Left lobe of liver (tissue), 2 donors: ENCODE results near the gene ABHD16B. TPM values are rescaled to one million over a fixed set of nuclear protein-coding genes. Genes with fewer than 3 reads are reported as not detected.

ENCODE experiments used
- ATAC-seq: fragments of 200-7000 bp; cut with Tn5 transposase; one replicate; pipeline ENCODE4 v1.9.1; 2020; ENCODE audit warnings: mild to moderate bottlenecking, moderate library complexity
- DNase-seq: peaks from one replicate; pipeline ENCODE4 v3.0.0-alpha.2; 2020; ENCODE audit warnings: low spot score
- total RNA-seq: library from RNA; stranded (reverse); gene quantifications from one replicate; pipeline ENCODE4 v1.2.1, GENCODE V29; 2021
- donor health status: DM: no; HTN: no; CAD: no; lungs with moderate emphysema.
- donor health status: DM: no; HTN: yes; CAD: no.

The ABHD16B gene
- not detected for total RNA-seq

GRCh38 chr20:63861365-63861934 lies at the start of gene ABHD16B:
Gene ABHD16B (plus strand): TSS chr20:63861498. CDS start chr20:63861541, 43 bp downstream.
- ATAC-seq (no peak), DNase-seq (no peak)

GRCh38 chr20:63814891-63815614 lies 46.2 kb upstream of the ABHD16B start:
- DNase-seq (no peak), ATAC-seq (no peak)

- no peak for ATAC-seq
These were observed 45.6 kb upstream of the ABHD16B start for GRCh38 chr20:63815615-63816253.

DNA sequence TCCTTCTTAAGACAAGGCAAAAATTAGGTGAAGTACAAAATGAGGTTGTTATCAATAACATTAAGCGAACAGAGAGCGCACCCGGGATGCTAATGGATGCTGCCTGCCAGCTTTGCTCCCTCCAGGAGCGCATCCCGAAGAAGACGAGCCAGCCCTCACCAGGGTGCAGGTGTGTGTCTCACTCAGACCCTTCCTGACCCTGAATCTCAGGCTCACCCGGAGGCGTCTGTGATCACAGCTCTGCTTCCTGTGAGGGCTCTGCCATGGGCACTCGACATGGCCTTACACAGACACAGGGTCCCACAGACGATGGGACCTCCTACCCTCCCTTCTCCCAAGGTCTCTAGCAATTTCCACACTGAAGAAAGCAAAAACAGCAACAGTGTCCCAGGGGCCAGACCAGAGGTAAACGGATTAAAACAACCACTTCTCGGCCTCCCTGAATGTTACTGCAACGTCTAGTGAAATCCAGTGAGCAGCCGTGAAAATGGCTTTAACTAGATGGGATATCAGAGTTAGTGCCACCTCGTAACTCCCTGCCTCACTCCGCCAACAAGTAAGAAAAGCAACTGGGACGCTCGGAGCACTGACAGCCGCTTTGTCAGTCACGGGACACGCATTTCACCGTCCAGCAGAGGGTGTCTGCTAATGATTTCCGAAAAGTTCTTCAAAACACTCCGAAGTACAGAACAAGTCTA lies 41.9 kb upstream of the ABHD16B start:
- ATAC-seq: peak; percentile 61
- no peak for DNase-seq

More at GRCh38 chr20:63815615-63816253, 45.6 kb upstream of the ABHD16B start:
- no peak for DNase-seq

DNA sequence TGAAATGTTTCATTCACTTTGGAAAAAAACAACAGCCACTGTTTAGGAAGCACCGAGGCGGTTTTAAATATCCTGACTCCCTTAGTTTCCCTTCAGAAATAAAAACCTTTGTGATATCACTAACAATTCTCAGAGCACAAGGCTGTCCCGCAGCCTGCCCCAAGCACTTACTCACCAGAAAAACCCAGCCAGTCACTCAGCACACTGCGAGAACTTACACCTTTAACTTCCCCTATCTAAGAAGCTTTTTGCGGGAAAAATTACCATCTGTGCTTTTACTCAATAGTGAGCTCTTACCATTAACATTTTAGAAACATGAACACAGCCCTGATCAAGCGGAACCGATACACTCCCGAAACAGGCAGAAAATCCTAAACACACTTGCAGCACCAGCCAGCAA lies 39.5 kb upstream of the ABHD16B start:
- no peak for DNase-seq
- ATAC-seq: no peak

- DNase-seq: no peak
- ATAC-seq: peak; percentile 45
These were observed 39.0 kb upstream of the ABHD16B start for GRCh38 chr20:63822276-63822696.

- ATAC-seq (peak; percentile 46), DNase-seq (no peak)
These were observed 37.5 kb upstream of the ABHD16B start for GRCh38 chr20:63823691-63824311.

DNA sequence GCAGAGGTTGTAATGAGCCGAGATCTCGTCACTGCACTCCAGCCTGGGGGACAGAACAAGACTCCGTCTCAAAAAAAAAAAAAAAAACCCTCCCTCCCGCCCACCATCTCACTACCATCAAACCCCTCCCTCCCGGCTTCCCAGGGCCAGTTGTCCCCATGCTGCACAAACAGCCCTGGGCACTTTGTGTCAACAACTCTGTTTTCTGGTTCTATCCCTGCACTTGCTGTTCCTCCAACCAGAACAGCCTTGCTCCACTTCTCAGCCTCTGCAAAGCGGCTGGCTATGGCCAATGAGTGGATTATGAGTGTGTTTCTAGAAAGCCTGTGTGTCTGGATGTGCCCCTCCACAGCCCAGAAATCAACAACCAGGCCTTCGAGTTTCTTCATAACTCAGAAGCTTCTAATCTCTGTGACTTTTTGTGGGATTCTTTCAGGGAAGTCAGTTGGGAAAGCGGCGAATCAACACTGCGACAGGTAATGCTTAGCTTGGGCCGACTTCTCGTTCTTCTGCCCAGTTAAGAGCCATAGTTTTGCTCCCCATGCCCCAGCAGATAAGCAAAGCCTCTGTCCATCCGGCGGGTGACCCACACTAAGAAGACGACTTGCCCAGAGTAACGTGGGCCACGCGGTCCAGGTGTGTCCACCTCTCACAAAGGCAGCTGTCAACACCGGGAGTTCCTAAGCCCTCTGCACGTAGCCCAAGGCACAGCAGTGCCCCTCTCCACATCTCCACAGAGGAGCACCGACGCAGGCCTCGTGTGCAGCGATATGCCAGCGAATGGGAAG lies 35.8 kb upstream of the ABHD16B start:
- DNase-seq: no peak
- no peak for ATAC-seq

GRCh38 chr20:63826753-63827152 lies 34.5 kb upstream of the ABHD16B start:
- DNase-seq: no peak
- no peak for ATAC-seq

- ATAC-seq: no peak
- no peak for DNase-seq
These were observed 33.2 kb upstream of the ABHD16B start for GRCh38 chr20:63828124-63828523.

GRCh38 chr20:63828545-63828944 lies 32.8 kb upstream of the ABHD16B start:
- ATAC-seq: no peak
- no peak for DNase-seq

GRCh38 chr20:63828951-63829350 lies 32.3 kb upstream of the ABHD16B start:
- ATAC-seq (peak; percentile 30), DNase-seq (no peak)

DNA sequence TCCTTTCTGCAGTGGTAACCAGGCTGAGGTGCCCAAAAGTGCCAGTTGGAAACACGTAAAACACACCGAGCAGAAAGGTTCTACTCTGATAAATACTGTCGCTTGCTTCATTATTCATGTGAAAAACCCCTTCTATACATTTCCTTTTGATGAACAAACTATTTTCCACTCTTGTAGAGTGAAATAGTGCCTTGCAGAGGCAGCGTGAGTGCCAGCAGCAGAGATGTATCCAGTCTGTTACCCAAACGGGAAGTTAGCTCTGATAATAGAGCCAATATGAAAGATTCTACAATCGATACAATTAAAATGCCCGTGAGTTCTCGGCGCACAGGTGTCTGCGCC lies 31.7 kb upstream of the ABHD16B start:
- DNase-seq: no peak
- no peak for ATAC-seq

DNA sequence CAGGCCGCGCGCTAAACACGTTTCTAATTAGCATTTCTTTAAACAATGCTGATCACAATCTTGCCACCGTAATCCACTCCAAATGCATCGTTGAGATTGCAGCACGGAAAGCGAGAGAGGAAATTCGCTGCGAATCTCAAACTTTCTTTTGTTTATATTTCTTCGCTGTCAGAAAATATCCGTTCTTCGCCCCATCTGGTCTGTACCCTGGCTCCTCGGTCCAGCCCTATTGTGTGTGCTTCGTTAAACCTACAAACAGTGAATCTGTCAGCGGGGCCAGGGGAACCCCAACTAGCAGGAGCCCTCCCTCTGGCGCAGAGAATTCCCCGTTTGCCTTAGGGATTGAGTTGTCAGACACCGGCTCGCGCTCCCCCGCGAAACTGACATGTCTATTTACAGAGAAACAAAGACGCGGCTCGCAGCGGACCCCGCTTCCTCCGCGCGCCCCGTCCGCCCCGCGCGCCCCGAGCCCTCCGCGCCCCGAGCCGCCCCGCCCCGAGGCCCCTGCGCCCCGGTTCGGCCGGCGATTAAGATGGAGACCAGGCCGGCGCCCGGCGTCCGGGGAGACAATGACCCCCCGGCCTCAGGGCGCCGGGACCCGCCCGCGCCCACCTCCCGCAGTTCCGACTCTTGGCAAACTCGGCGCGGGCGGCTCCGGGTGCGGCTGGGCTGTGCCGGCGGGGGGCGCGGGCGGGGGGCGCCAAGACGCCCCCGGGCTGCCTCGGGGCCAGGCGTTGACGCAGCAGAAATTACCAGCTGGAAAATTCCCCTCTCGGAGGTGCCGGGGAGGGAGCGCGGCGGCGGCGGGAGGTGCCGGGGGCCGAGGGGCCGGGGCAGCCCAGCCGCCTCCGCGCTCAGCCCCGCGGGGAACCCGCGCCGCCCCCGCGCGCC lies 31.1 kb upstream of the ABHD16B start:
- no peak for DNase-seq
- ATAC-seq: no peak

- DNase-seq: peak; percentile 67
- peak; percentile 75 for ATAC-seq
These were observed 30.3 kb upstream of the ABHD16B start, which contains the start of gene ZBTB46 for GRCh38 chr20:63830841-63831588. Gene ZBTB46 (minus strand): TSS chr20:63831264. CDS start chr20:63790757, 40,507 bp downstream.

- peak; percentile 33 for ATAC-seq
- no peak for DNase-seq
These were observed 29.7 kb upstream of the ABHD16B start for GRCh38 chr20:63831646-63831992.

DNA sequence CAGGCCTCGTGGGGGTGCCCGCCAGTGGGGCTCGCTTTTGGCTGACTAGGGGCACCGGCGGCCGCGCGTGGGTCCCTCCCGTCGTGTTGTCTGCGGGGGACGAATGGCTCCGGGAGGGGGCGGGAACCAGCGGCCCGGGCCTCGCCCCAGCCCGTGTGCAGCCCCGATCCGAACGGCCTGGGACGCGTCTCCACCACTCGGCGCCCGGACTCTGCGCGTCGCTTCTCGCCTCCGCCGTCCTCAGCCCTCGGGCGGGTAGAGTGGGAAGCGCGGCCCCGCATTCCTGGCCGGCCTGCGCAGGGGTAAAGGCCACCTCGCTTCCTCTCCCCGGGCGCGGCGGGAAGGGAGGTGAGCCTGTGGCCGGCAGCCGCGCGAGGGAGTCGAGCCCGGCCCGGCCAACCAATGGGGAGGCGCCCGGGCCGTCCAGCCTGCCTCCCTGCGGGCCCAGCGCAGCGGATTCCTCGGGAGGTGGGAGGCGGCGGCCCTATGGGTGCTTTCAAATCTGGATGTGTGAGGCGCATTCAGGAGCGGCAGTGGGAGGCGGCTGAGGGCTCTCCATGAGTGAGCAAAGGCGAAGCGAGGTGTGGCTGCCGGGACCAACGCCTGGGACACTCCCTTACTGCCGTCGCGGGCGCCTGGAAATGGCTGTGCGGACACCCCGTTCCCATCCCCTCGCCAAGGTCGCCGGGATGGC lies 29.2 kb upstream of the ABHD16B start:
- DNase-seq (peak; percentile 59), ATAC-seq (peak; percentile 67)
